ENCODE data around the gene ANK2.

ANK2 gene

GRCh38 chr4:113145519-113146291 lies 96.3 kb downstream of the ANK2 start:
- DNase-seq, result no peak
- no peaks in the 10 kb centered on the region for H3K9me3 ChIP-seq (ENCODE audit: control extremely low read depth in 1 of 5, control insufficient read depth in 4 of 5, insufficient read depth in 2 of 5, low read depth in 1 of 5, low read length in 4 of 5)
- peaks cover 0 to 3% (median 0%) of the 10 kb centered on the region in 5 experiments for H3K27me3 ChIP-seq (replicated peaks in 2 of 5; ENCODE audit: control insufficient read depth in 4 of 5, insufficient read depth in 5 of 5, low read length in 4 of 5)
- CTCF ChIA-PET, result no interaction called here
- no peaks in the 10 kb centered on the region for H3K36me3 ChIP-seq (ENCODE audit: control insufficient read depth in 4 of 4, insufficient read depth in 4 of 4, low read length in 3 of 4)
- H3K27ac ChIP-seq (ENCODE audit: insufficient read depth in 1 of 2, low read depth in 1 of 2, low read length in 2 of 2, poor library complexity in 1 of 2, severe bottlenecking in 2 of 2), result no peak overlapping the region
- POLR2A ChIA-PET, result no interaction called here
- no peaks in the 10 kb centered on the region for H3K4me1 ChIP-seq (ENCODE audit: control extremely low read depth in 1 of 4, control insufficient read depth in 4 of 4, insufficient read depth in 4 of 4, low read length in 3 of 4)
- WGBS (ENCODE audit: insufficient coverage), result 86% methylated on average over 6 of the region's 8 CpGs
- H3K4me3 ChIP-seq (ENCODE audit: control insufficient read depth in 1 of 7, extremely low read depth in 1 of 7, insufficient read depth in 4 of 7, low read depth in 2 of 7, low read length in 6 of 7), result no peak overlapping the region

DNA sequence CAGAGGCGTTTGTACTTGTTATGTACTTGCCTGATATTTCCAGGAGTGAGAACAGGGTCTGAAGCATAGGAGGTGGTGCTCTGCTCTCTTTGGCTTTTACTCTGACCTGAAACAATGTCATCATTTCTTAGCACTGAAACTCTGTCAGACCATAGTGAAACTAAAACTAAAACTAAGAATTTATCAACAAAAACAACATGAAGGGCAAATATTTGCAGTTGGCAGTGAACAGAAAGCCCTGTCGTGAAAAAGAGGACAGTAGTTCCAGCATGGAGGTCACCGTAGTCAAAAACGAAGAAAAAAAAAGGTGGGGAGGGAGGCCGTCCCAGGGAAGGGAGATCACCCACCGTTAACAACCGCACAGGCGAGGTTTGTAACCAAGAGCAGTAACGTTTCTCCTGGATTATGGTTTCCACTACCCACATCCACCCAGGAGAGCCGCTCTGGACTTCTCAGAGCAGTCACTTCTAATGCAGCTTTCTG lies 97.5 kb downstream of the ANK2 start:
- Histone ChIP-seq H3K36me3 (ENCODE audit: control insufficient read depth in 4 of 4, insufficient read depth in 4 of 4, low read length in 3 of 4) (no peaks in the 10 kb centered on the region), H3K9me3 (ENCODE audit: control extremely low read depth in 1 of 5, control insufficient read depth in 4 of 5, insufficient read depth in 2 of 5, low read depth in 1 of 5, low read length in 4 of 5) (no peaks in the 10 kb centered on the region), H3K4me1 (ENCODE audit: control extremely low read depth in 1 of 4, control insufficient read depth in 4 of 4, insufficient read depth in 4 of 4, low read length in 3 of 4) (no peaks in the 10 kb centered on the region), H3K27me3 (replicated peaks in 2 of 5; ENCODE audit: control insufficient read depth in 4 of 5, insufficient read depth in 5 of 5, low read length in 4 of 5) (no peaks in the 10 kb centered on the region), H3K4me3 (ENCODE audit: control insufficient read depth in 1 of 7, extremely low read depth in 1 of 7, insufficient read depth in 4 of 7, low read depth in 2 of 7, low read length in 6 of 7) (peak overlapping the region in 3 of 7 experiments; percentile 41 to 74 (median 54)), H3K27ac (ENCODE audit: insufficient read depth in 1 of 2, low read depth in 1 of 2, low read length in 2 of 2, poor library complexity in 1 of 2, severe bottlenecking in 2 of 2) (no peak overlapping the region)
- 93% methylated on average over 4 of the region's 10 CpGs for WGBS (ENCODE audit: insufficient coverage)
- CTCF ChIA-PET, result no interaction called here
- POLR2A ChIA-PET, result no interaction called here
- peak in 2 of 3 donors; percentile 1 to 7 for DNase-seq

DNA sequence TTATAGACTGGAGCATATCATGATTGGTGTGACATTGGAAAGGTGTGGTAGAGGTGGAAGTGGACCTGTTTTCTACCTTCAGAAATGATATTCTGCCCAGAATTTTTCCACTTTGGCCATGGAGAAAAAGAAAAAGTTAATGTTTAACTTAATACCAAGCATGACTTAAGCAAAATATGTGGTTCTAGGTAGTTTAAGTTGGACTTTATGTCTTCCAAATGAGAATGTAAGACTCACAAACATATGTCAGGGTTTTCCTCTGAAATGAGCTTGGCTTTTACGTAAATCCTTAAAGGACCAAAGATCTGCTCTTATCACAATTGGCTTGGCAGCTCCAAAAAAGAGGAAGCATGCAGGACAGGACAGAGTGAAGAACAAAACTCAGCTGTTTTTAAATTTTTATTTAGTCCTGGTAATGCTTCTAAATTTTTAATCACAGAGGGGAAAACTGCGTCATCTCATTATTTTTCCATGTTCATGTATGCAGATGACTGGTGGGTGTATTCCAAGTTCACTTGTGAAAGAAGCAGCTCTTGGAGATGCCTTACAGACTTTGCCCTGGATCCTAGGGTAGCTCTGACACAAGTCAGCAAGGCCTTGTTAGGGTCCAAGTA lies 98.2 kb downstream of the ANK2 start:
- POLR2A ChIA-PET, result interaction anchor here (0.6 kb wide), 1 partner anchor 8 kb away, joined by 3 read pairs; no protein-coding TSS in a partner anchor
- Histone ChIP-seq H3K27ac (ENCODE audit: insufficient read depth in 1 of 2, low read depth in 1 of 2, low read length in 2 of 2, poor library complexity in 1 of 2, severe bottlenecking in 2 of 2) (no peak overlapping the region), H3K36me3 (ENCODE audit: control insufficient read depth in 4 of 4, insufficient read depth in 4 of 4, low read length in 3 of 4) (no peaks in the 10 kb centered on the region), H3K27me3 (replicated peaks in 2 of 5; ENCODE audit: control insufficient read depth in 4 of 5, insufficient read depth in 5 of 5, low read length in 4 of 5) (no peaks in the 10 kb centered on the region), H3K9me3 (ENCODE audit: control extremely low read depth in 1 of 5, control insufficient read depth in 4 of 5, insufficient read depth in 2 of 5, low read depth in 1 of 5, low read length in 4 of 5) (no peaks in the 10 kb centered on the region), H3K4me1 (ENCODE audit: control extremely low read depth in 1 of 4, control insufficient read depth in 4 of 4, insufficient read depth in 4 of 4, low read length in 3 of 4) (no peaks in the 10 kb centered on the region), H3K4me3 (ENCODE audit: control insufficient read depth in 1 of 7, extremely low read depth in 1 of 7, insufficient read depth in 4 of 7, low read depth in 2 of 7, low read length in 6 of 7) (peak overlapping the region in 2 of 7 experiments; percentile 54 to 74)
- CTCF ChIA-PET, result interaction anchor here (1.1 kb wide), 1 partner anchor 14 kb away, joined by 3 read pairs; no protein-coding TSS in a partner anchor
- no peak for DNase-seq
- WGBS (ENCODE audit: insufficient coverage), result 92% methylated on average over 1 of the region's 2 CpGs

GRCh38 chr4:113148925-113149324 lies 99.5 kb downstream of the ANK2 start:
- H3K36me3 ChIP-seq (ENCODE audit: control insufficient read depth in 4 of 4, insufficient read depth in 4 of 4, low read length in 3 of 4), result no peaks in the 10 kb centered on the region
- CTCF ChIA-PET, result no interaction called here

DNA sequence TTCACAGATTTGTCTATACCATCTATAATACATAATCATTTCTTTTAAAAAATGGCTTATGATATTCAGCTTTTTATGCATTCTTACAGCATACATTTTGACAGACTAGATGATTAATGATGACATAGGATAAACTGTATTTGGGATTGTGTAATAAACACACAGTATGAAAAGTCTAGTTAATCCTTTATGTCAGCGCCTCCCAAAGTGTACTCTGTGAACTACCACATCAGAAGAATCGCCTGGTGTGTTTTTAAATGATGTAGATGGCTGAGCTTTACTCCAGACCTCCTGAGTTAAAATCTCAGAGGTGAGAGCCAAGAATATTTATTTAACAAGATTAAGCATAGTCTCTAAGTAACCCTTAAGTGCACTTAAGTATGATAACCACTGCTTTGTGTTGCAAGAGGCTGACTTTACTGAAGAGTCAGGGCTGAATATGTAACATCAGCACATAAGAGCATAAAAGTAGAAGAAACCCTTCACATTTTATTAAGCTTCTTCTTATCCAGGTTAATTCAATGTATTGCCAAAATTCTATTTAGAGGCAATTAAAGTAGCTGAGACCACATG lies 104.2 kb downstream of the ANK2 start:
- POLR2A ChIA-PET, result no interaction called here

More at GRCh38 chr4:113148925-113149324, 99.5 kb downstream of the ANK2 start:
- DNase-seq, result no peak
- Histone ChIP-seq H3K9me3 (ENCODE audit: control extremely low read depth in 1 of 5, control insufficient read depth in 4 of 5, insufficient read depth in 2 of 5, low read depth in 1 of 5, low read length in 4 of 5) (no peaks in the 10 kb centered on the region), H3K27me3 (replicated peaks in 2 of 5; ENCODE audit: control insufficient read depth in 4 of 5, insufficient read depth in 5 of 5, low read length in 4 of 5) (no peaks in the 10 kb centered on the region), H3K4me1 (ENCODE audit: control extremely low read depth in 1 of 4, control insufficient read depth in 4 of 4, insufficient read depth in 4 of 4, low read length in 3 of 4) (no peaks in the 10 kb centered on the region), H3K27ac (ENCODE audit: insufficient read depth in 1 of 2, low read depth in 1 of 2, low read length in 2 of 2, poor library complexity in 1 of 2, severe bottlenecking in 2 of 2) (no peak overlapping the region), H3K4me3 (ENCODE audit: control insufficient read depth in 1 of 7, extremely low read depth in 1 of 7, insufficient read depth in 4 of 7, low read depth in 2 of 7, low read length in 6 of 7) (no peak overlapping the region)
- POLR2A ChIA-PET, result no interaction called here

GRCh38 chr4:113154281-113154680 lies 104.8 kb downstream of the ANK2 start:
- POLR2A ChIA-PET, result no interaction called here
- DNase-seq, result no peak
- Histone ChIP-seq H3K4me3 (ENCODE audit: control insufficient read depth in 1 of 7, extremely low read depth in 1 of 7, insufficient read depth in 4 of 7, low read depth in 2 of 7, low read length in 6 of 7) (no peak overlapping the region), H3K9me3 (ENCODE audit: control extremely low read depth in 1 of 5, control insufficient read depth in 4 of 5, insufficient read depth in 2 of 5, low read depth in 1 of 5, low read length in 4 of 5) (no peaks in the 10 kb centered on the region), H3K4me1 (ENCODE audit: control extremely low read depth in 1 of 4, control insufficient read depth in 4 of 4, insufficient read depth in 4 of 4, low read length in 3 of 4) (no peaks in the 10 kb centered on the region), H3K27ac (ENCODE audit: insufficient read depth in 1 of 2, low read depth in 1 of 2, low read length in 2 of 2, poor library complexity in 1 of 2, severe bottlenecking in 2 of 2) (no peak overlapping the region), H3K27me3 (replicated peaks in 2 of 5; ENCODE audit: control insufficient read depth in 4 of 5, insufficient read depth in 5 of 5, low read length in 4 of 5) (no peaks in the 10 kb centered on the region), H3K36me3 (ENCODE audit: control insufficient read depth in 4 of 4, insufficient read depth in 4 of 4, low read length in 3 of 4) (no peaks in the 10 kb centered on the region)
- no CpG with 5 or more reads among the region's 1 CpG for WGBS (ENCODE audit: insufficient coverage)
- CTCF ChIA-PET, result no interaction called here

More for the DNA sequence above, 104.2 kb downstream of the ANK2 start:
- Histone ChIP-seq H3K36me3 (ENCODE audit: control insufficient read depth in 4 of 4, insufficient read depth in 4 of 4, low read length in 3 of 4) (no peaks in the 10 kb centered on the region), H3K4me3 (ENCODE audit: control insufficient read depth in 1 of 7, extremely low read depth in 1 of 7, insufficient read depth in 4 of 7, low read depth in 2 of 7, low read length in 6 of 7) (no peak overlapping the region), H3K27me3 (replicated peaks in 2 of 5; ENCODE audit: control insufficient read depth in 4 of 5, insufficient read depth in 5 of 5, low read length in 4 of 5) (no peaks in the 10 kb centered on the region), H3K4me1 (ENCODE audit: control extremely low read depth in 1 of 4, control insufficient read depth in 4 of 4, insufficient read depth in 4 of 4, low read length in 3 of 4) (no peaks in the 10 kb centered on the region), H3K9me3 (ENCODE audit: control extremely low read depth in 1 of 5, control insufficient read depth in 4 of 5, insufficient read depth in 2 of 5, low read depth in 1 of 5, low read length in 4 of 5) (no peaks in the 10 kb centered on the region), H3K27ac (ENCODE audit: insufficient read depth in 1 of 2, low read depth in 1 of 2, low read length in 2 of 2, poor library complexity in 1 of 2, severe bottlenecking in 2 of 2) (no peak overlapping the region)
- no CpG with 5 or more reads among the region's 2 CpGs for WGBS (ENCODE audit: insufficient coverage)
- CTCF ChIA-PET, result no interaction called here
- no peak for DNase-seq

Data from common myeloid progenitor, CD34-positive (primary cell).